Naive thymus-derived CD4-positive, alpha-beta T cell (primary cell): ENCODE results near the gene EHMT1. TPM values are rescaled to one million over a fixed set of nuclear protein-coding genes. Genes with fewer than 3 reads are reported as not detected.

Experiments
- ATAC-seq: fragments of 150-1000 bp; cut with Tn5 transposase; 2 replicates; pipeline ENCODE4 v1.10.0; 2021; ENCODE audit warnings: mild to moderate bottlenecking, moderate library complexity
- CTCF ChIA-PET: fragments of 350-600 bp; sonication (Branson Sonifier 250); formaldehyde crosslinking; loops from one replicate; lab custom pipeline; 2021; ENCODE audit warnings: antibody characterized with exemption; lab: Charles Lee
- POLR2A ChIA-PET: fragments of 350-600 bp; sonication (Branson Sonifier 250); formaldehyde crosslinking; loops from one replicate; lab custom pipeline; 2021; ENCODE audit warnings: antibody characterized with exemption, inconsistent platforms; lab: Charles Lee
- DNase-seq, 9 donors: peaks; one replicate each; pipeline versions ENCODE4 v3.0.0 to v3.0.0-alpha.2; 2020 to 2022; ENCODE audit warnings: mixed read lengths in 1 of 9
- H3K27ac ChIP-seq: one replicate; pipeline ENCODE4 v1.7.0; 2013; ENCODE audit warnings: mild to moderate bottlenecking, low read depth, low read length, moderate library complexity
- H3K27me3 ChIP-seq, 2 donors: one replicate each; pipeline ENCODE4 v1.7.0; 2013; ENCODE audit warnings: low read length in 2 of 2, mild to moderate bottlenecking in 2 of 2, moderate library complexity in 2 of 2; ENCODE audit not compliant: control insufficient read depth in 2 of 2, insufficient read depth in 2 of 2
- H3K36me3 ChIP-seq, 3 experiments: 1 replicate in 2 of 3; 2 replicates in 1 of 3; pipeline ENCODE4 v1.7.0; 2013; ENCODE audit warnings: low read length in 3 of 3, mild to moderate bottlenecking in 3 of 3, moderate library complexity in 1 of 3; ENCODE audit not compliant: insufficient read depth in 3 of 3, control insufficient read depth in 2 of 3
- H3K4me1 ChIP-seq, 2 donors: one replicate each; pipeline ENCODE4 v1.7.0; 2013; ENCODE audit warnings: low read length in 2 of 2, mild to moderate bottlenecking in 2 of 2, moderate library complexity in 1 of 2; ENCODE audit not compliant: control insufficient read depth in 2 of 2, insufficient read depth in 2 of 2
- H3K4me3 ChIP-seq: 2 replicates; pipeline ENCODE4 v1.7.0; 2013; ENCODE audit warnings: mild to moderate bottlenecking, low read length
- H3K9me3 ChIP-seq, 3 experiments: 1 replicate in 2 of 3; 2 replicates in 1 of 3; pipeline ENCODE4 v1.7.0; 2013; ENCODE audit warnings: low read length in 3 of 3; ENCODE audit not compliant: control insufficient read depth in 2 of 3
- H3K27ac Mint-ChIP-seq, 9 donors: one replicate each; pipeline ENCODE4 v1.8.0; 2020 to 2022; ENCODE audit warnings: mixed read lengths in 9 of 9, mild to moderate bottlenecking in 8 of 9, moderate library complexity in 5 of 9, inconsistent platforms in 2 of 9
- H3K27me3 Mint-ChIP-seq, 5 donors: one replicate each; pipeline ENCODE4 v1.8.0; 2021 to 2022; ENCODE audit warnings: mixed read lengths in 5 of 5, mild to moderate bottlenecking in 1 of 5
- H3K36me3 Mint-ChIP-seq, 5 donors: one replicate each; pipeline ENCODE4 v1.8.0; 2020 to 2022; ENCODE audit warnings: mixed read lengths in 5 of 5, mild to moderate bottlenecking in 3 of 5, inconsistent platforms in 1 of 5
- H3K4me1 Mint-ChIP-seq, 7 donors: one replicate each; pipeline ENCODE4 v1.8.0; 2020 to 2022; ENCODE audit warnings: mixed read lengths in 7 of 7, mild to moderate bottlenecking in 3 of 7, inconsistent platforms in 1 of 7
- H3K4me3 Mint-ChIP-seq, 10 donors: one replicate each; pipeline ENCODE4 v1.8.0; 2020 to 2022; ENCODE audit warnings: mild to moderate bottlenecking in 10 of 10, mixed read lengths in 10 of 10, moderate library complexity in 6 of 10, inconsistent platforms in 2 of 10
- H3K9me3 Mint-ChIP-seq, 11 donors: one replicate each; pipeline ENCODE4 v1.8.0; 2020 to 2022; ENCODE audit warnings: mixed read lengths in 11 of 11, mild to moderate bottlenecking in 4 of 11, inconsistent platforms in 1 of 11, moderate library complexity in 1 of 11
- intact Hi-C, 2 donors: fragments of 100-400 bp; cut with micrococcal nuclease; formaldehyde crosslinking; loops; one replicate each; pipeline ENCODE4 v1.15.1; 2023
- polyA plus RNA-seq, 2 donors: library from polyadenylated mRNA; unstranded; fragments of 300-500 nt; fragmentation: Illumina TruSeq; gene quantifications; one replicate each; pipeline ENCODE4 v1.2.3, GENCODE V29; 2021
- total RNA-seq, 6 experiments: library from RNA in 5 of 6; stranded (reverse) in 5 of 6; gene quantifications; 1 replicate in 5 of 6; 2 replicates in 1 of 6; pipeline ENCODE4 v1.2.3 and lab custom pipeline; 2021 to 2026

Gene EHMT1
- total and polyA plus RNA-seq, 7 experiments from 2014 or later: 24.7 to 132 (median 112) TPM

DNA sequence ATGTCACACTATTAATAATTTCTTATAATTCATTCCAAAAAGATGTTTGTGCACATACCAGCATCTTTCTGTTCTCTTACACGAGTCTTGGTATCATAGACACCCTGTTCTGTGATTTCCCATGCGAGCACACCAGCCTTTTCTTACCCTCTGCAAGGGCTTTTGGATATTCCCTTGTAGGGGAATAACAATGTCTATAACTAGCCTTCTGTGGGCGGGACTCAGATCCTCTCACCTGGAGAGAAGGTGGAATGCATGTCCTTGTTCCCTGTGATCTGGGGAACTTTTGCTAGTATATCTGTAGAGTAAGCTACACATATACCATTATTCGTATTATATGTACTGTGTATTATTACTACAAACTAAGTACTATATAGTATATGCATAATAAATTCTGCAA, 44.8 kb downstream of the EHMT1 start:
- POLR2A ChIA-PET: no interaction called here
- H3K36me3 Mint-ChIP-seq: peaks cover 0 to 13% (median 4%) of the 10 kb centered on the region in 5 donors
- peaks cover 0 to 14% of the 10 kb centered on the region in 2 donors for H3K4me1 ChIP-seq
- no peak overlapping the region for H3K27ac ChIP-seq
- intact Hi-C loops: no loop called here
- H3K9me3 ChIP-seq: no peaks in the 10 kb centered on the region
- DNase-seq: no peak
- no peak for ATAC-seq
- CTCF ChIA-PET: no interaction called here
- no peaks in the 10 kb centered on the region for H3K9me3 Mint-ChIP-seq
- H3K36me3 ChIP-seq: peaks cover 0 to 4% (median 0%) of the 10 kb centered on the region in 3 experiments
- no peaks in the 10 kb centered on the region for H3K27me3 Mint-ChIP-seq
- peak overlapping the region in 3 of 9 donors; percentile 29 to 40 (median 33) for H3K27ac Mint-ChIP-seq
- no peak overlapping the region for H3K4me3 ChIP-seq
- peaks cover 29 to 77% (median 67%) of the 10 kb centered on the region in 7 donors for H3K4me1 Mint-ChIP-seq
- no peaks in the 10 kb centered on the region for H3K27me3 ChIP-seq
- no peak overlapping the region for H3K4me3 Mint-ChIP-seq

GRCh38 chr9:137664676-137665075, 45.9 kb downstream of the EHMT1 start:
- no peaks in the 10 kb centered on the region for H3K27me3 Mint-ChIP-seq
- no peaks in the 10 kb centered on the region for H3K9me3 Mint-ChIP-seq
- ATAC-seq (no peak), DNase-seq (no peak)
- peaks cover 26 to 78% (median 69%) of the 10 kb centered on the region in 7 donors for H3K4me1 Mint-ChIP-seq
- Histone ChIP-seq H3K27me3 (no peaks in the 10 kb centered on the region), H3K4me3 (no peak overlapping the region), H3K9me3 (no peaks in the 10 kb centered on the region), H3K4me1 (peaks cover 0 to 13% of the 10 kb centered on the region in 2 donors), H3K27ac (no peak overlapping the region), H3K36me3 (peaks cover 0 to 11% (median 0%) of the 10 kb centered on the region in 3 experiments)
- intact Hi-C loops: no loop called here
- ChIA-PET CTCF (no interaction called here), POLR2A (no interaction called here)
- peak overlapping the region in 3 of 9 donors; percentile 11 to 69 (median 58) for H3K27ac Mint-ChIP-seq
- peak overlapping the region in 1 of 10 donors; percentile 2 for H3K4me3 Mint-ChIP-seq
- H3K36me3 Mint-ChIP-seq: peaks cover 0 to 19% (median 10%) of the 10 kb centered on the region in 5 donors

DNA sequence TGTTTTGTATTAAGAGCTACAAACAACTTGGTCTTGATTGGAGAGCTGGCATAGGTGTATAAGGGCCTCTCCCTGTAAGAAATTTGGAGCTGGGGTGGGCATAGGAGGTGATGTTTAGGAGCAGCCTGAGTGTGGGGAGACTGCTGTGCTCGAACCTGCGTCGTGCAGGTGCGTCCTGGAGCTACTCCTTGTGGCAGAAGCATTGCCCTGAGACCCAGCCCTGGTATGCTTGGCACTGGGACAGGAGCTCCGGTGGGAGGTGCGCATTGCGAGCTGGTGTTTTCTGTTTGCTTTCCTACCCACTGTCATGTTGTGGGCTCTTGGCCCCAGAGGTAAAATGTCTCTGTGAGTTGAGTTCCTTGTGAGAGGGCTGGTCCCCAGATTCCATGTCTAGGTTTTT, 46.4 kb downstream of the EHMT1 start:
- Histone ChIP-seq H3K36me3 (peaks cover 0 to 12% (median 0%) of the 10 kb centered on the region in 3 experiments), H3K9me3 (no peaks in the 10 kb centered on the region), H3K4me3 (no peak overlapping the region), H3K4me1 (peaks cover 0 to 13% of the 10 kb centered on the region in 2 donors), H3K27ac (no peak overlapping the region), H3K27me3 (no peaks in the 10 kb centered on the region)
- ChIA-PET CTCF (interaction anchor here (0.6 kb wide), 1 partner anchor 11 kb away, joined by 3 read pairs; no protein-coding TSS in a partner anchor), POLR2A (interaction anchor here (0.6 kb wide), 1 partner anchor 25 kb away, joined by 3 read pairs; no protein-coding TSS in a partner anchor)
- ATAC-seq (no peak), DNase-seq (no peak)
- Mint-ChIP-seq H3K27ac (no peak overlapping the region), H3K27me3 (no peaks in the 10 kb centered on the region), H3K4me1 (peaks cover 25 to 77% (median 69%) of the 10 kb centered on the region in 7 donors), H3K9me3 (no peaks in the 10 kb centered on the region), H3K36me3 (peaks cover 0 to 20% (median 10%) of the 10 kb centered on the region in 5 donors), H3K4me3 (no peak overlapping the region)
- intact Hi-C loops: no loop called here

GRCh38 chr9:137665697-137666512, 47.1 kb downstream of the EHMT1 start:
- CTCF ChIA-PET: interaction anchor here (0.6 to 1.3 kb wide), 2 partner anchors 10 to 45 kb away, joined by 3 to 5 read pairs; no protein-coding TSS in a partner anchor
- peaks cover 0 to 13% of the 10 kb centered on the region in 2 donors for H3K4me1 ChIP-seq
- intact Hi-C loops: no loop called here
- POLR2A ChIA-PET: interaction anchor here (0.6 kb wide), 1 partner anchor 24 kb away, joined by 3 read pairs; no protein-coding TSS in a partner anchor
- H3K36me3 ChIP-seq: peaks cover 0 to 12% (median 0%) of the 10 kb centered on the region in 3 experiments
- peak overlapping the region in 2 of 10 donors; percentile 2 to 16 for H3K4me3 Mint-ChIP-seq
- no peaks in the 10 kb centered on the region for H3K27me3 Mint-ChIP-seq
- peak overlapping the region in 3 of 9 donors; percentile 54 to 63 (median 55) for H3K27ac Mint-ChIP-seq
- no peak overlapping the region for H3K27ac ChIP-seq
- H3K9me3 ChIP-seq: no peaks in the 10 kb centered on the region
- no peak overlapping the region for H3K4me3 ChIP-seq
- no peaks in the 10 kb centered on the region for H3K27me3 ChIP-seq
- no peak for DNase-seq
- ATAC-seq: no peak
- H3K9me3 Mint-ChIP-seq: no peaks in the 10 kb centered on the region
- H3K36me3 Mint-ChIP-seq: peaks cover 0 to 22% (median 10%) of the 10 kb centered on the region in 5 donors
- peaks cover 26 to 77% (median 69%) of the 10 kb centered on the region in 7 donors for H3K4me1 Mint-ChIP-seq

- CTCF ChIA-PET: interaction anchor here (1.3 kb wide), 1 partner anchor 46 kb away, joined by 5 read pairs; no protein-coding TSS in a partner anchor
- POLR2A ChIA-PET: no interaction called here
- no peaks in the 10 kb centered on the region for H3K27me3 Mint-ChIP-seq
- intact Hi-C loops: no loop called here
- Histone ChIP-seq H3K4me3 (no peak overlapping the region), H3K27ac (no peak overlapping the region), H3K9me3 (no peaks in the 10 kb centered on the region), H3K4me1 (peaks cover 0 to 13% of the 10 kb centered on the region in 2 donors), H3K36me3 (peaks cover 0 to 12% (median 0%) of the 10 kb centered on the region in 3 experiments), H3K27me3 (no peaks in the 10 kb centered on the region)
- peak overlapping the region in 3 of 10 donors; percentile 2 to 51 (median 5) for H3K4me3 Mint-ChIP-seq
- ATAC-seq (no peak), DNase-seq (no peak)
- H3K9me3 Mint-ChIP-seq: no peaks in the 10 kb centered on the region
- peak overlapping the region in 4 of 9 donors; percentile 54 to 68 (median 59) for H3K27ac Mint-ChIP-seq
- peaks cover 26 to 78% (median 70%) of the 10 kb centered on the region in 7 donors for H3K4me1 Mint-ChIP-seq
- peaks cover 0 to 22% (median 10%) of the 10 kb centered on the region in 5 donors for H3K36me3 Mint-ChIP-seq
Observed at GRCh38 chr9:137666513-137666822, 47.7 kb downstream of the EHMT1 start.

GRCh38 chr9:137666955-137667670, 48.3 kb downstream of the EHMT1 start:
- no peaks in the 10 kb centered on the region for H3K27me3 Mint-ChIP-seq
- CTCF ChIA-PET: interaction anchor here (1.3 kb wide), 1 partner anchor 47 kb away, joined by 5 read pairs; no protein-coding TSS in a partner anchor
- peak overlapping the region; percentile 17 to 89 (median 71) for H3K27ac Mint-ChIP-seq
- H3K4me1 Mint-ChIP-seq: peaks cover 29 to 81% (median 74%) of the 10 kb centered on the region in 7 donors
- peaks cover 0 to 12% (median 0%) of the 10 kb centered on the region in 3 experiments for H3K36me3 ChIP-seq
- peak overlapping the region in 7 of 10 donors; percentile 2 to 43 (median 5) for H3K4me3 Mint-ChIP-seq
- DNase-seq (no peak), ATAC-seq (no peak)
- intact Hi-C loops: no loop called here
- no peaks in the 10 kb centered on the region for H3K9me3 ChIP-seq
- POLR2A ChIA-PET: no interaction called here
- H3K4me3 ChIP-seq: no peak overlapping the region
- H3K9me3 Mint-ChIP-seq: no peaks in the 10 kb centered on the region
- H3K4me1 ChIP-seq: peaks cover 0 to 13% of the 10 kb centered on the region in 2 donors
- H3K36me3 Mint-ChIP-seq: peaks cover 0 to 22% (median 10%) of the 10 kb centered on the region in 5 donors
- H3K27me3 ChIP-seq: no peaks in the 10 kb centered on the region
- peak overlapping the region; percentile 38 for H3K27ac ChIP-seq
